Measurements from ENCODE around the gene MYF5. TPM values are rescaled to one million over a fixed set of nuclear protein-coding genes. Genes with fewer than 3 reads are reported as not detected.

The MYF5 gene
- polyA plus RNA-seq, 1 of the 3 experiments (the other 2 are of a cell fraction) = not detected

GRCh38 chr12:80711866-80712265 is 4.8 kb upstream of the MYF5 start (continued):
- TF ChIP-seq ZBTB33 (IDR thresholded peaks at IDR 0.05; ENCODE audit: borderline replicate concordance, low read depth) (no peak), TCF12 (IDR thresholded peaks at IDR 0.05) (no peak), MEF2A (IDR thresholded peaks at IDR 0.05; ENCODE audit: borderline replicate concordance, low read depth) (no peak), USF1 (IDR thresholded peaks at IDR 0.05; ENCODE audit: borderline replicate concordance, low read depth) (no peak)

DNA sequence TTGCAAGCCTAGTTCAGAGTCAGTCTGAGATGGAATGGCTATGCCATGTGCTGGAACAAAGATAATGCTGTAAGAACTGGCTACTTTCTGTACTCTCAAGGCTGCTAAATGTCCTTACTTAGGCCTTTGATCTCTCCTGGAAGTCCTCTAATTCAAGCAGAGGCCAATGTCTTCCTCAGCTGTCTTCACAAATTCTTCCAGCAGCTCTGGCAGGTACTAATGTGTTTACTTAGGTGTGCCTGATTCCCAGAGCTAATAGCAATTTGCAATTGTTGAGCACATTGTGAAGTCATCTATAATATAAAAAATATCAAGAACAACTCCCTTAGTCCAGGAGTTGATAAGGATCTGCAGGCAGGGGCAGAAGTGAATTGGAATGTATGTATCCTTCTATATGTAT is 3.8 kb upstream of the MYF5 start:
- no peaks in the 10 kb centered on the region for H4K20me1 ChIP-seq (ENCODE audit: insufficient read depth)
- no peak overlapping the region for H3K27ac ChIP-seq (ENCODE audit: low read depth in 2 of 2, low read length in 1 of 2)
- no peaks in the 10 kb centered on the region for H3K4me1 ChIP-seq (ENCODE audit: control insufficient read depth in 1 of 2, insufficient read depth in 2 of 2, low read depth in 1 of 2, low read length in 1 of 2)
- no peak overlapping the region for H3K4me3 ChIP-seq (ENCODE audit: low read depth in 2 of 2, low read length in 1 of 2)
- TF ChIP-seq MAX (IDR thresholded peaks at IDR 0.05; ENCODE audit: low read depth) = no peak
- TF ChIP-seq RXRA (IDR thresholded peaks at IDR 0.05; ENCODE audit: borderline replicate concordance, low read depth) = no peak
- TF ChIP-seq ELF1 (IDR thresholded peaks at IDR 0.05) = no peak
- no peak for TF ChIP-seq PBX3 (IDR thresholded peaks at IDR 0.05)
- no peak for TF ChIP-seq GABPA (IDR thresholded peaks at IDR 0.05; ENCODE audit: low read depth)
- no peak for TF ChIP-seq RAD21 (IDR thresholded peaks at IDR 0.05; ENCODE audit: low read length)
- TF ChIP-seq REST (IDR thresholded peaks at IDR 0.05; ENCODE audit: low read depth, low read length) = no peak
- no peak for TF ChIP-seq EZH2phosphoT487 (IDR thresholded peaks at IDR 0.05; ENCODE audit: borderline replicate concordance, low read depth)
- TF ChIP-seq FOXJ3 (CRISPR knock-in tag; IDR thresholded peaks at IDR 0.05) = no peak
- POLR2A ChIA-PET = no interaction called here
- peaks cover 88% of the 10 kb centered on the region for H3K27me3 ChIP-seq (ENCODE audit: insufficient read depth)
- no peak for DNase-seq
- no peaks in the 10 kb centered on the region for H3K9me3 ChIP-seq
- H3F3A ChIP-seq (replicated peaks; ENCODE audit: insufficient read depth) = no peaks in the 10 kb centered on the region
- CTCF ChIA-PET = no interaction called here
- no peak overlapping the region for H3K9ac ChIP-seq
- H3K79me2 ChIP-seq (ENCODE audit: insufficient read depth) = no peaks in the 10 kb centered on the region
- H3K9me2 ChIP-seq = no peaks in the 10 kb centered on the region
- no peaks in the 10 kb centered on the region for H3K36me3 ChIP-seq (replicated peaks in 1 of 2; ENCODE audit: control insufficient read depth in 1 of 2, insufficient read depth in 2 of 2, low read length in 1 of 2)
- no peak overlapping the region for H3K4me2 ChIP-seq
- H2AFZ ChIP-seq (ENCODE audit: low read depth) = no peak overlapping the region
